SK-N-DZ (cell line): Measurements from ENCODE around the gene CXCL14.
A peak's percentile ranks its signal among the peaks of the same experiment; 100 is the strongest.

Source experiments
- DNase-seq: peaks from one replicate; pipeline ENCODE4 v3.0.0-alpha.2; 2015; ENCODE audit warnings: low spot score

Gene CXCL14

GRCh38 chr5:135568246-135568645 lies 10.5 kb downstream of the CXCL14 start:
- no peak for DNase-seq

GRCh38 chr5:135567661-135568060 lies 11.1 kb downstream of the CXCL14 start:
- no peak for DNase-seq

GRCh38 chr5:135566422-135567400 lies 12.1 kb downstream of the CXCL14 start:
- DNase-seq = peak; percentile 20

DNA sequence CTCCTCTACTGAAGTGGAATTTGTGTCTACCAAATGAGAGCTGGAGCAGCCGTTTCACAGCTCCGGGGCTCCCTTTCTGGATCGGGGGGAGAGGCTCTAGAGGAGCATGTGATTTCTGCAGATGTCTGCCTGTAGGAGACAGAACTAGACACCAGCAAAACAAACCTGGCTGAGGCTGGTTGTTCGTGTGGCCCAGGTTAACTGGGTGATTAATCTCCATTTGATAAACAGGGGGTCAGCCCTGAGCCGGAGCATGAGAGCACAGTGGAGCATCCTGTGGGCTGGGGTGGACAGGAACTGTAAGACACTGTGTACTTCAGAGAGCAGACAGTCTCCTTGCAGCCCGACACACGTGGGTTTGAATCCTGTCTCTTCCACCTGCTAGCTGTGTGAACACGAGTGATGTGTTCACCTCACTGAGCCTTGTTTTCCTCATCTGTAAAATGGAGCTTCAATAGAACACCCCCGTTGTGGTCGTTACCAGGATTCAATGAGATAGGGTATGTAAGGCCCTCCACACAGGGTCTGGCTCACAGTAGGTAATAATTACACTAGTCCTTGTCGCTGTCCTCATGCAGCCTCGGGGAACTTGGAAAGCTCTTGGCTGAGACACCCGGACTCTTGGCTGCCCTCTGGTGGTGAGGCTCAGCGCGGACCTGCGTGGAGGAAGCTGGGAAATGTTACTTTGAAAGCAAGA lies 12.9 kb downstream of the CXCL14 start:
- peak; percentile 59 for DNase-seq

GRCh38 chr5:135565266-135565665 lies 13.5 kb downstream of the CXCL14 start:
- no peak for DNase-seq

GRCh38 chr5:135564331-135564730 lies 14.5 kb downstream of the CXCL14 start:
- no peak for DNase-seq

DNA sequence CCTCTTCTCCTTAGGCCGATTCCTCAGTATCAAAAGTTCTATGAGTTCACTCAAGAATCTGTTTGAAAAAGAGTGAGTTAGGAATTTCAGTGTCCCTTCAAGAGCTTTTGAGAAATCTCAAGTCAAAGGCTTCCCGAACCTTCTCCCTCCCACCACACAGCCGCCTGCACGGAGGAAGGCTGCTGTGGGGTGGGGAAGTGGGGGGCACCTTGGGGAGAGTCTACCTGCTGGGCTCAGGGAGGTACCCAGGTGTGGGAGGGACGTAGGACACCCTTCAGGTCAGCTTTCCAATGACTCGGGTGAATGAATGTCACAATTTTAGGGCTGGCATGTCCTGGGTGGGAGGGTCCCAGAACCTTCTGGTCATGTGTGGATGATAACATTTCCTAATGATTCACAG lies 17.5 kb downstream of the CXCL14 start:
- DNase-seq = no peak

DNA sequence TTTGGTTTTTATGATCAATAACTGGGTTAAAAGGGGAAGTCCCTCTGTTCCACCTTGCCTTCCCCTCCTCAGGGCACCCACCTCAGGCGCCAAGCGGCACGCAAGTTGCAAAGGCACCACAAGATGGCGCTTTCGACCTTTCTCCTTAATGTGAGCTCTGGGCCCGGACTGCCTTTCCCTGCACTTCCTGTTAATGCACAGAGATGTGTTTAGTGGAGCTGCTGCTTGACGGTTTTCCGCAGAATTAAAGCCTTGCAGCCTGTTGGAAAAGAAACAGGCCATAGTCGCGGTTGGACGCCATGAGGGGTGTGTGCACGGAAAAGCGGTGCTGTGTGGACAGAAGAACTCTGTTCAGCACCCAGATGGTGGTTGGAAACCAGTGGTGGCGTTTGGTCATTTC lies 17.9 kb downstream of the CXCL14 start:
- peak; percentile 76 for DNase-seq

DNA sequence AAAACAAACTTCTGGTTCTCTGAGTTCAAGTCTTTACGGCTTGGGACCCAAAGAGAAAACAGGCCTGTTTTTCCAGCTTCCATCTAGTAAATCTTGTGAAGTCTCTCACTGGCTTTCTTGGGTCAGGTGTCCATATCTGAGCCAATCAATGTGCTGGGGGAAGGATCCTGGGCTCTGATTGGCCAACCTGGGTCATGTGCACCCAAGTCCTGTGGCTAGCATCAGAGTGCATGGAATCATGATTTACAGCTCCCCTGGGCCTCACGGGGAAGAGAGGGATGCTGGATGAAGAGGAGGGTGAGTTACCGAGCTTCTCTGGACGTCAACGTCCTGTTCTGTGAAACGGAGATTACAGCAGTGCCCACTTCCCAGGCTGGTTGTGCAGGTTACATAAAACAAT lies 19.4 kb downstream of the CXCL14 start:
- DNase-seq = peak; percentile 82

DNA sequence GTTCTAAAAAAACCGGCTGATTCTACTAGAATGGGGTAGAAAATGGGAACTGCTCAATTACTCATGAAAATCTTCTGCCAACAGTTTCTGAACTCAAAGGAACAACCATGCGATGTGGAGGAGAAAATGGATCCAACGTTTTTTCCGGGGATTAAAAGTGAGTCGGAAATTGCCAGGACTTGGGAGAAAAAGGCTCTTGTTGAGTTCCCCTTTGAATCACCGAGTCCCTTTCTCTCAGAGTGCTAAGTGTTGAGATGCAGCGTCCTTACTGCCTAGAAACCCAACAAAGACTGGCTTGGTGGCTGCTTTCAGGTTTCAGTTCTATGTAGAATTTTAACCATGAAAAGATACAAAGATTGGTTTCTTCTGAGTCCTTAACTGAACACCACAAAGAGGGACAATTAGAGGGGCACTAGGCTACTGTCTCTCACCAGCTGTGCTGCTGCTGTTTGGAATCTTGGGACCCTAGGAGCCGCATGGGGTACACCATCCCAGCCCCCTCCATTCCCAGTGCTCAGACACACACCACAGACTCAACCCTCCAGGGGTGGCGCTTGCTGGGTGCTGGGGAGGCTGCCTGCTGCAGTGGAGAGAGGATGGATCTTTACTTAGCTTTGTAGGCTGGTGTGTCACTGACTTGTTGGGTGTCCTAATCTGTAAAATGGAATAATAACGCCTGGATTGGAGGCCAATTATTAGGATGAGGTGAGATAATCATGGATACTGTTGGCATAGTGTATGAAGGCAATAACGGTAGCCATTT lies 21.5 kb downstream of the CXCL14 start:
- no peak for DNase-seq

GRCh38 chr5:135556620-135557019 lies 22.2 kb downstream of the CXCL14 start:
- no peak for DNase-seq

- DNase-seq = no peak
Measured at GRCh38 chr5:135555530-135555929, 23.3 kb downstream of the CXCL14 start.

DNA sequence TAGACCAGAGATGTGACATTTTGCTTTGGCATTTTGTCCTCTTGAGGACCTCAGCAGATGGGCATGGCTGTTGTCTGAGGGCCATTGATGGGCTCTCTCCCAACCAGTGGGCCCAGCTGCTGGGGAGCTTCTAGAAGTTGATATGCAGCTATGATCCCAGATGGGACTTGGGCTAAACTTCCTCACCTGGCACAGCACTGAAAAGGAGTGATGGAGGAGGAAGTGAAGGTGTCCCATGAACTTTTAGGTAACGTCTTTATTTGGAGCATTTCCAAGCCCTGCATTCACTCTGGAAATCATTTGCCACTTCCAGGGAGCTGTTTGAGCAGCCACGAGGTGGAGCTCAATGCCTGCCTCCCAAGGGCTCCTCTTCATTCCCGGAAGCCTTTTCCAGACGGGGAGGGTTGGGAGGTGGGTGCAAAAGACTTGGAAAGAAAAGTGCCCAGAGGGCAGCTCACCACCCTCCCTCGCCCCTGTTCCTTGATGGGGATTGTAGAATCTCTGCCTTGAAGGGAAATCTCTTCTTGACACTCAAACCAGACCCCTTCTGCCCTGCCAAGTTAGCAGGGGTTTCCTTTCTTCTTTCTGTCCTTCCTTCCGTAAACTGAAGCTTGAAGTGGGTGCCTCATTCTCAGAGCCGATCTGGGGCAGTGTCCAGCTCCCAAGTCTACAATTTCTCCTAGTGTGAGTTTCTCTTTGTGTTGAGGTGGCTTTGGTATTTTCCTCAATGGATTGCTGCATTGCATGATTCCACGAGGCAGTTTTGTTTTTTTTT lies 24.9 kb downstream of the CXCL14 start:
- peak; percentile 30 for DNase-seq

GRCh38 chr5:135551593-135552447 lies 27.0 kb downstream of the CXCL14 start:
- peak; percentile 76 for DNase-seq

DNA sequence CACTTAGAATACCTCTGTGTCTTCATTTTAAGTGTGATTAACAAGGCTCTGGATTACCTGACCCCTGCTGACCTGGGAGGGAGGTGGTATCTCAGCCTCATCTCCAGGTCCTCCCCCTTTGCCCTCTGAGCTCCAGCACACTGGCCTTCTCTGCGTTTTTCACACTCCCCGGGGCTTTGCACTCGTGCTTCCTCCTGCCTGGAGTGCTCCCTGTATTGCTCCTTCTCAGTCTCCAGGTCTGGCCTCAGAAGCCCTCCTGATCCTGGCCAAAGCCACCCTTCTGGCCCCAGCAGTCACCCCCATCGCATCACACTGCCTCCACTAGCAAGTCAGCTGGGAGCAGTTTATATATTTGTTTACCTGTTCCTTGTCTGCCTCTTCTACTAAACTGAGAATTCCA lies 29.4 kb downstream of the CXCL14 start:
- no peak for DNase-seq

GRCh38 chr5:135547590-135548254 lies 31.1 kb downstream of the CXCL14 start:
- DNase-seq = no peak

DNA sequence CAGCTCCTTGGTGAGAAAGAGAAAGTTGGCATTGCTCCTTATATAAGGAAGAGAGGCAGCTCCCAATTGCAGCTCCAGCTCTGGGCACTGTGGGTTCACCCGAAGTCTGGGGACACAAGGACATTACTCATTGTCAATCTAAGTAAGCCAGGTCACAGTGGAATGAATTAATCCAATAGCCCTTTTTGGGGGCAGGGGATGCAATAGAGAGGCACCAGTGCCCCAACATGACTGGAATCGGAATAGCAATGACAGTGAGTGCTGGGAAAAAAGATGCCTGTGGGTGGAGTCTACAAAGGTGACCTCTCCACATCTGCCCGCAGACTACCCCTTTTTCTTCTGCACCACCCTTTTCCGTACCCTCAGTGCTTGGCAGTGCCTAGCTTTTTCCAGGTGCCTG lies 31.9 kb downstream of the CXCL14 start:
- DNase-seq = no peak

- no peak for DNase-seq
Measured at GRCh38 chr5:135546101-135546500, 32.7 kb downstream of the CXCL14 start.

DNA sequence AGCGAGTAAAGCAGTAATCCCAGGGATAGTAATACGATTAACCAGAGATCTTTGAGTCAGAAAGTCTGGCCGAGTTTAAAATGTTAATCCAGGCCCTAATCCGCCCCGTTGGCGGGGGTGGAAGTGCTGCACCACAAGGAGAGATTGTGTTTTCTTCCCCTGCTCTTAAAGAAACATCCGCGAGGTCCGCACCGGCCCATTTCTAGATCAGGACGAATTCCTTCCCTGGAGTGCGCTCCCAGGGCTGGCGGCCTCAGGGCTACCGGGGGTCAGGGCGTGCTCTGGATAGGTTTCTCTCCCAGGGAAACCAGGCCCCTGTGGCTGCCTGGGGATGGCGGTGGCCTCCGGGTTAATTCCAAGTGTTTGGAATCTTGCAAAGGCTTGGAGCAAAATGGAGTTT lies 33.7 kb downstream of the CXCL14 start:
- DNase-seq = no peak
